ENCODE measurements around the gene NCOR2. TPM values are rescaled to one million over a fixed set of nuclear protein-coding genes. Genes with fewer than 3 reads are reported as not detected.

NCOR2 gene
- total RNA-seq, 1 donor from 2014 or later: 248 TPM

- no peak for DNase-seq (ENCODE audit: low spot score)
Measured at GRCh38 chr12:124529565-124530276, 37.7 kb downstream of the NCOR2 start.

GRCh38 chr12:124527861-124528561 lies 39.4 kb downstream of the NCOR2 start:
- DNase-seq (ENCODE audit: low spot score): no peak

GRCh38 chr12:124525927-124526692 lies 41.3 kb downstream of the NCOR2 start:
- DNase-seq (ENCODE audit: low spot score): no peak

- DNase-seq (ENCODE audit: low spot score): no peak
Measured at GRCh38 chr12:124525455-124525854, 42.0 kb downstream of the NCOR2 start.

- no peak for DNase-seq (ENCODE audit: low spot score)
Measured at GRCh38 chr12:124524231-124524925, 43.0 kb downstream of the NCOR2 start.

GRCh38 chr12:124523071-124523470 lies 44.3 kb downstream of the NCOR2 start:
- DNase-seq (ENCODE audit: low spot score): no peak

GRCh38 chr12:124520907-124521306 lies 46.5 kb downstream of the NCOR2 start:
- DNase-seq (ENCODE audit: low spot score): no peak

- DNase-seq (ENCODE audit: low spot score): no peak
Measured at GRCh38 chr12:124520265-124520701, 47.1 kb downstream of the NCOR2 start.

- no peak for DNase-seq (ENCODE audit: low spot score)
Measured at GRCh38 chr12:124519746-124520145, 47.7 kb downstream of the NCOR2 start.

- DNase-seq (ENCODE audit: low spot score): peak; percentile 98
Measured at GRCh38 chr12:124518051-124518932, 49.1 kb downstream of the NCOR2 start.

All from mesenteric fat pad (tissue), 1 donor.